Measurements from ENCODE around the gene FBN2.

FBN2 gene

GRCh38 chr5:128339585-128339984 lies 198.5 kb downstream of the FBN2 start:
- H3K4me3 ChIP-seq (replicated peaks in 1 of 2; ENCODE audit: low read depth in 2 of 2, low read length in 2 of 2): no peak overlapping the region
- TF ChIP-seq, protein P1, sequence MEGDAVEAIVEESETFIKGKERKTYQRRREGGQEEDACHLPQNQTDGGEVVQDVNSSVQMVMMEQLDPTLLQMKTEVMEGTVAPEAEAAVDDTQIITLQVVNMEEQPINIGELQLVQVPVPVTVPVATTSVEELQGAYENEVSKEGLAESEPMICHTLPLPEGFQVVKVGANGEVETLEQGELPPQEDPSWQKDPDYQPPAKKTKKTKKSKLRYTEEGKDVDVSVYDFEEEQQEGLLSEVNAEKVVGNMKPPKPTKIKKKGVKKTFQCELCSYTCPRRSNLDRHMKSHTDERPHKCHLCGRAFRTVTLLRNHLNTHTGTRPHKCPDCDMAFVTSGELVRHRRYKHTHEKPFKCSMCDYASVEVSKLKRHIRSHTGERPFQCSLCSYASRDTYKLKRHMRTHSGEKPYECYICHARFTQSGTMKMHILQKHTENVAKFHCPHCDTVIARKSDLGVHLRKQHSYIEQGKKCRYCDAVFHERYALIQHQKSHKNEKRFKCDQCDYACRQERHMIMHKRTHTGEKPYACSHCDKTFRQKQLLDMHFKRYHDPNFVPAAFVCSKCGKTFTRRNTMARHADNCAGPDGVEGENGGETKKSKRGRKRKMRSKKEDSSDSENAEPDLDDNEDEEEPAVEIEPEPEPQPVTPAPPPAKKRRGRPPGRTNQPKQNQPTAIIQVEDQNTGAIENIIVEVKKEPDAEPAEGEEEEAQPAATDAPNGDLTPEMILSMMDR (IDR thresholded peaks at IDR 0.05; ENCODE audit: low read depth, low read length): no peak
- no peak for DNase-seq (ENCODE audit: low read depth in 2 of 2)

DNA sequence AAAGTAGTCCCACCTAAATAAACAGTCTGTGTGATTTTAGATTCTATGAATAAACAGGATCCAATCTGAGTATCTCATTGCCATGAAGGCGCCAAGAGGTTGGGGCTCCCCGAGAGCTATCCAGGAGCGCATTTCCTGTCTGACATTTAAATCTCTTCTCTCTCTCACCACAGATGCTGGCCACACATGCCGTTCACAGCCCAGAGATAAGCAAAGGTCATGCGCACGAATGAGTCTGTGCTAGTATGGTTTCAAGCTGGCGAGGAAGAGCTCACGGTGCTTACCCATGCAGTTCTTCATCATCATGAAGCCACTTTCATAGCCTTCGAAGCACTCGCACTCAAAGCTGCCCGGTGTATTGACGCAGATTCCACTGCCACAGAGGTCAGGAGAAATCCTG lies 199.4 kb downstream of the FBN2 start:
- TF ChIP-seq, protein P1 (IDR thresholded peaks at IDR 0.05; ENCODE audit: low read depth, low read length): no peak
- H3K4me3 ChIP-seq (replicated peaks in 1 of 2; ENCODE audit: low read depth in 2 of 2, low read length in 2 of 2): no peak overlapping the region

GRCh38 chr5:128335339-128335738 lies 202.7 kb downstream of the FBN2 start:
- DNase-seq (ENCODE audit: low read depth in 2 of 2): no peak
- TF ChIP-seq, protein P1 (IDR thresholded peaks at IDR 0.05; ENCODE audit: low read depth, low read length): no peak
- no peak overlapping the region for H3K4me3 ChIP-seq (replicated peaks in 1 of 2; ENCODE audit: low read depth in 2 of 2, low read length in 2 of 2)

More for the DNA sequence above, 199.4 kb downstream of the FBN2 start:
- no peak for DNase-seq (ENCODE audit: low read depth in 2 of 2)

- TF ChIP-seq, protein P1 (IDR thresholded peaks at IDR 0.05; ENCODE audit: low read depth, low read length): no peak
- DNase-seq (ENCODE audit: low read depth in 2 of 2): no peak
- no peak overlapping the region for H3K4me3 ChIP-seq (replicated peaks in 1 of 2; ENCODE audit: low read depth in 2 of 2, low read length in 2 of 2)
These were observed 203.9 kb downstream of the FBN2 start for GRCh38 chr5:128334010-128334716.

DNA sequence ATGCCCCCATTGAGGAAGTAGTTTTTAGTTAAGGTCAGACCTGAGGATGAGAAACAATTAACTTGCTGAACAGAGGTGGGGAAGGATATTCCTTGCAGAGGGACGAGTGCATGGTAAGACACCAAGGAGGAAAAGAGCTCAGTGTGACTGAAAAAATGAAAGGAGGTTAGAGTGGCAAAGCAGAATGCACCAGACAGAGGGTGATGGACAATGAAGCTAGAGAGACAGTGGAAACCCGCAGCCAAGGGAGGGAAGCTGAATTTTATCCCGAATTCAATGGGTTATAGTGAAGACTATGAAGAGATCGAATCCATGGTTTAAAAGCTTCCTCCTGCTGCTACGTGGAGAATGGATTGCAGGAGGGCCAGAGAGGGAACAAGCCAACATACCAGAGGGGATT lies 206.8 kb downstream of the FBN2 start:
- TF ChIP-seq, protein P1 (IDR thresholded peaks at IDR 0.05; ENCODE audit: low read depth, low read length): no peak
- DNase-seq (ENCODE audit: low read depth in 2 of 2): no peak
- H3K4me3 ChIP-seq (replicated peaks in 1 of 2; ENCODE audit: low read depth in 2 of 2, low read length in 2 of 2): no peak overlapping the region

GRCh38 chr5:128329386-128329939 lies 208.6 kb downstream of the FBN2 start:
- DNase-seq (ENCODE audit: low read depth in 2 of 2): no peak
- H3K4me3 ChIP-seq (replicated peaks in 1 of 2; ENCODE audit: low read depth in 2 of 2, low read length in 2 of 2): no peak overlapping the region
- TF ChIP-seq, protein P1 (IDR thresholded peaks at IDR 0.05; ENCODE audit: low read depth, low read length): no peak
